GM18507 (cell line): ENCODE measurements around the gene CASKIN2.
A peak's percentile ranks its signal among the peaks of the same experiment; 100 is the strongest.

Source experiments
- DNase-seq: peaks from one replicate; pipeline ENCODE4 v3.0.0; 2011; ENCODE audit warnings: low read depth; ENCODE audit not compliant: insufficient read length; ENCODE audit errors: extremely low spot score
- FAIRE-seq: peaks from 2 replicates; lab custom pipeline; 2011; peaks lifted over from hg19 to GRCh38; lab: Jason Lieb, UNC

Gene CASKIN2

DNA sequence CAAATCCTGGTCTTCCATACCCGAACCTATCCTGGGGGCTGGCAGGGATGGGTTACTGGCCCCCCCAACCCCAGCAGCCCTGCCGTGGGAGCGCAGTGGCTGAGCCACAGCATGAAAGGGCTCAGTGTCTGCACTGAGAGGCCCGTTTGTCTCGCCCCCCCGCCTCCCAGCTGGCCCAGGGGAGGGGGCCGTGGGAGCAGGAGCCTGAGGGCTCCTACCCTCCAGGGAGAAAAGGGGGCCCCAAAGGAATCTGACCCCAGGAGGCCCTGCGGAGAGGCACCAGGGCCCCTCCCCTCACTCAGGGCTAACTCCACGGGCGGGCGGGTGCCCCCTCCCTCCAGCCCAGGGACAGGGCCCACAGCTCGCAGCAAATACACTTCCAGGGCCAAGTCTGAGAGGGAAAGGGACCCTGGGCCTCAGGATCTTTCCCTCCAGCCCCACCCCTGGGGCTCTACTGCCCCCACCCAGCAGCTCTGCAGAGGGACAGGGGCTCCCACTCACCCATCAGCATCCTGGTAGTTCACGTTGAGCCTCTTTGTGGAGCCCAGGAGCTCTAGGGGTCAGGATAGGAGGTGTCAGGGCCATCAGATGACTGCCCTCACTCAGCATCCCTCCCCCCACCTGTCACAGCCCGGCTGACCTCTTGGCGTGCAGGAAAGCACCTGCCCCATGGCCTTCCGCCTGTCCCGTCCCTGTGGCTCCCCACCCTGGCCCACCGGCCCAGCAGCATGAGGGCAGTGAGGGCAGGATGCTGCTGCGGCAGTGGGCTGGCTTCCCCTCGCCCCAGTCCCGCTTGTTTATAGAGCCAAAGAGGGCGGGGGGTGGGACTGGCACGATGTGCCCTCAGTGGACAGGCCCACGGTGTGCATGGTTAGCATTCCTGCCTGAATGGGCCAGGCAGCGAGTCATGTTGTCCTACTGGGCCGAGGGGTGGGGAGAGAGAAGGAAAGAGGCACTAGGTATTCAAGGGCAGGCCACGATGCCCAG, 7.3 kb downstream of the CASKIN2 start:
- FAIRE-seq, result no peak
- no peak for DNase-seq

GRCh38 chr17:75506888-75507287, 8.4 kb downstream of the CASKIN2 start:
- no peak for FAIRE-seq
- no peak for DNase-seq

- DNase-seq (no peak), FAIRE-seq (no peak)
Observed at GRCh38 chr17:75506134-75506533, 9.2 kb downstream of the CASKIN2 start.

DNA sequence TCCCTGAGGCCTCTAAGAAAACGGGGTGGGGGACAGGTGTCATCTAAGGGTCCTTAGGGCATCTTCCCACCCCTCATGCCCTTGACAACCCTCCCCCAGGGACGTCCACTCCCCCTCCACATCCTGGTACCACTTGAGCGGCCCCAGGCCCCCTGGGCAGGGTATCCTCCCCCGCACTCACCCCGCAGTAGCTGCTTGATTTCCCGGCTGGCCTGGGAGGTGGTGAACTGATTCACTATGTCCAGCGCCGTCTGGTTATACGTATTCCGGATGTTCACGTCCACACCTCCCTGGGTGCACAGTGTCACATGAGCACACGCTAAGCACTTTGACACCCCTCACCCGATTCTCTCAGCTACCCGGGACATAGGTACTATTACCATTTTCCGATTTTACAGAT, 9.7 kb downstream of the CASKIN2 start:
- no peak for DNase-seq
- no peak for FAIRE-seq

- no peak for FAIRE-seq
- DNase-seq, result no peak
Observed at GRCh38 chr17:75505152-75505409, 10.3 kb downstream of the CASKIN2 start.

GRCh38 chr17:75504347-75505151, 10.8 kb downstream of the CASKIN2 start:
- FAIRE-seq, result peak; percentile 83
- peak; percentile 61 for DNase-seq

DNA sequence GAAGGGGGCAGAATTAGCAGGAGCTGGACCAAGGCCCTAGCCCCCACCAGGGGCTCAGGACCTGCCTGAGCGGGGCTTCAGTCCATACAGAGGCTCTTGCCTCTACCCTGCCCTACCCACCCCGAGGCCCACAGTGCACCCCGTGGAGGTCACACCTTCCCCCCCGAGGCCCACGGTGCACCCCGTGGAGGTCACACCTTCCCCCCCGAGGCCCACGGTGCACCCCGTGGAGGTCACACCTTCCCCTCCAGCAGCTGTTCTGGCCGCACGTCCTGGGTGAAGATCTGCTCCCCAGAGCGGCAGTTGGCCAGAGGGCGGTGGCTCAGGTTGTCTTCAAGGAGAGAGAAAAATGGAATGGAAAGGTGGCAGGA, 11.4 kb downstream of the CASKIN2 start:
- FAIRE-seq (no peak), DNase-seq (no peak)

- DNase-seq (no peak), FAIRE-seq (no peak)
Observed at GRCh38 chr17:75503337-75503950, 11.9 kb downstream of the CASKIN2 start.

DNA sequence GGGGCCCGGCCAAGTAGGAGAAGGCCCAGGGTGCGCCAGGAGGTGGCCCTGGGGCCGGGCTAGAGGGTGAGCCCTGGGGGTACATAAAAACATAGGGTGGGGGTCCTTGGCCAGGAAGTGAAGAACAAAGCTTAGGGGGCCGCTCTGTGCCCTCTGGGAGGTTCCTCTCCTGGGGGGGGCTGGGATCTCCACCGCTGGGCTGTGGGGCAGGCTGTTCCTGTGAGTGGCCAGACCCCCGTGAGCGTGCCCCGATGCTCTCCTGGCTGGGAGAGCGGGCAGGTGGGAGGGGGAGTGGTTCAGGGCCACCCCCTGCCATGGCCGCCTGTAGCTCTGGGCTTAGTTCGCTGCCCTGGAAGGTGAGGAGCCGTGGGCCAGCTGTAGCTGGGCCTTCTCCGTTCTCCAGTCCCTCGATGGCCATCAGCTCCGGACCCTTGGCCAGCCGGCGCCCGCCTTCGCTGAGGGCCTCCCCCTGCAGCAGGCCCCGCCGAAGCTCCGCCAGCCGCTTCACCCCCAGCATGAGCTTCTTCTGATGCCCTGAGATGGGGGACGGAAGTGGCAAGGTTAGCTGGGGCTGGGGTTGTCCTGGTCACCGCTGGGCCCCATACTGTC, 12.5 kb downstream of the CASKIN2 start:
- no peak for FAIRE-seq

GRCh38 chr17:75502072-75502720, 13.1 kb downstream of the CASKIN2 start:
- no peak for DNase-seq
- no peak for FAIRE-seq

More for the DNA sequence above, 12.5 kb downstream of the CASKIN2 start:
- no peak for DNase-seq

DNA sequence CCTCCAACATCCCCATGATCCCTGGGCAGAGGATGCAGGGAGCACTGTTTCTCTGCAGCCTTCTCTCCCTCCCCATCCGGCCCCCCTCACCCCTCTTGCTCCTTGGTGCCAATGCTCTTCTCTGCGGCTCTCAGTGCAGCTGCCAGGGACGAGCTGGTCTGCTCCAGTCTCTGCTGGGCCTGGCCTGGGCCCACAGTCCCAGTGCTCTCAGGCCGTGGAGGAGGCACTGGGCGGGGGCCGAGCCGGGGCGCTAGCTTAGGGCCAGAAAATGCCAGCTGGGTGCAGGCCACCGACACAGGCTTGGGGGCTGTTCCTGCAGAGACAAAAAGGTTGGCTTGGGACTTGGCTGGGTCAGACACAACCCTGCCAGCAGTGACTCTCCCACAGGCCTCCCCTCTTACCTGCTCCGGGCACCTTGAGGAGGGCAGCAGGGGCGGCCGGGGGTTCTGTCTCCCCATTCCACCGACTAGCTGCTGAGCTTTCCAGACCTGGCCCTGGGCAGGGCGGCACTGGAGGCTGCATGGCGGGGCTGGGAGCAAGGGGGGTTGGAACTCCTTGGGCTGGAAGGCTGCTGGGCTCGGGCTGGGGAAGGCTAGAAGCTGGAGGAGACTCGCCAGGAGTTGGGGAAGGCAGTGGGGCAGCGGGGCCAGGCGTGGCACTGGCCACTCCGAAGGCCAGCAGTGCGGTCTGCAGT, 13.8 kb downstream of the CASKIN2 start:
- FAIRE-seq (no peak), DNase-seq (no peak)

DNA sequence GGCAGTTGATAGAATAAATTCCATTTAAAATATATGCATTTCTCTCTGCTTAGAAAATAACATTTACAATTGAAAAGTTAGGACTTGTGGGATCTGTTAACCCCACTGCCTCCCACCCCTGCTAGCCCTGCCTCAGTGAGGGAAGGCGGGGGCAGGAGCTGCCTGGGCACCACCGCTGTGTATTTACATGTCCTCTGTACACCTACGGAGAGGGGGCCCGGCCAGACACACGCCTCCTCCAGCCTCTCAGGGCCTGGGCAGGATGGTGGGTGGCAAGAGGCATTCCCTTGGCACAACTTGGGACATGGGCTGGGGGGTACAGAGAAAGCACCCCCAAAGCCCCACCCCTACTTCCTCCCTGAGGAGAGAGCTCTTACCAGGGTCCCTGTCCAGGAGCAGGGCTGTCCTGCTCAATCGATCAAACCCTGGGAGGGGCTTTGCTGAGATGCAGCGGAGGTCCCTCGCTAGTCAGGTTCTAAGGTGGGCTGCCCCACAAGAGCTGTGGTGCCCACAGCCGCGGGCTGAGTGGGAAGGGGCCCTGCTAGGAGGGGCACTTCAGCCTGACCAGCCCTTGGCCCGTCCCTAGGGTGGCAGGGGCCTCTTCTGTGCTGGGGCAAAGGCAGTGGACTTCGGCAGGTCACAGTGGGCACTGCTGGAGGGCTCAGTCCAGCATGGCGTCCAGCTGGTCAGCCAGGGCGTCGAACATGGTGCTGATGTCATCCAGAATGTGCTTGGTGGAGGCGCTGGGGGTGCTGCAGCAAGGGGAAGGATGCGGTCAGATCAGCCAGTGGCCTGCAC, 14.7 kb downstream of the CASKIN2 start:
- DNase-seq, result no peak
- FAIRE-seq, result no peak

GRCh38 chr17:75499313-75500022, 15.9 kb downstream of the CASKIN2 start:
- FAIRE-seq, result no peak

GRCh38 chr17:75498726-75499213, 16.6 kb downstream of the CASKIN2 start:
- no peak for FAIRE-seq
- no peak for DNase-seq

More at GRCh38 chr17:75499313-75500022, 15.9 kb downstream of the CASKIN2 start:
- no peak for DNase-seq

DNA sequence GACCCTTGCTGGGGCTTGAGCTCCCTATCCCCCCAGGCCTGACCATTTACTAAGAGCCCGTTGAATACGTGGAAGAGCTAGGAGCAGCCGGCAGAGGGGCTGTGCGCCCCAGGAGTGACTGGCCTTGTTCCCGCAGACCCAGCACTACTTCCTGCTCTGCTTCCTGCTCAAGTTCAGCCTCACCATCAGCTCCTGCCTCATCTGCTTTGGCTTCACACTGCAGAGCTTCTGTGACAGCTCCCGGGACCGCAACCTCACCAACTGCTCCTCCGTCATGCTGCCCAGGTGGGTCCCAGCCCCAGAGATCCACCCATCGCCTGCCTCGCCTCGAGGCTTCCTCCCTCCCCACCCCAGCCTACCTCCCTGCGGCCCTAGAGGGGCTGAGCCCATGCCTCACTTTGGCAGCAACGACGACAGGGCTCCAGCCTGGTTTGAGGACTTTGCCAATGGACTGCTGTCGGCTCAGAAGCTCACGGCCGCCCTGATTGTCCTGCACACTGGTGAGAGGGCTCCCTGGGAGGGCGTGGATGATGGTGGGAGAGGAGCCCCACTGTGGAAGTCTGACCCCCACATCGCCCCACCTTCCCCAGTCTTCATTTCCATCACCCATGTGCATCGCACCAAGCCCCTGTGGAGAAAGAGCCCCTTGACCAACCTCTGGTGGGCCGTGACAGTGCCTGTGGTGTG, 17.2 kb downstream of the CASKIN2 start:
- DNase-seq (no peak), FAIRE-seq (no peak)

GRCh38 chr17:75496005-75496404, 19.3 kb downstream of the CASKIN2 start:
- DNase-seq (no peak), FAIRE-seq (no peak)
